ENCODE results near the gene PRKAR2A.
"Not testable (repeated sequence)": the region's sequence is repeated elsewhere in the genome, so short reads cannot be mapped to it uniquely, and the experiment has no call there.

Gene PRKAR2A

GRCh38 chr3:48835650-48836366 is 11.9 kb downstream of the PRKAR2A start:
- no peak for DNase-seq (ENCODE audit: low read depth)

DNA sequence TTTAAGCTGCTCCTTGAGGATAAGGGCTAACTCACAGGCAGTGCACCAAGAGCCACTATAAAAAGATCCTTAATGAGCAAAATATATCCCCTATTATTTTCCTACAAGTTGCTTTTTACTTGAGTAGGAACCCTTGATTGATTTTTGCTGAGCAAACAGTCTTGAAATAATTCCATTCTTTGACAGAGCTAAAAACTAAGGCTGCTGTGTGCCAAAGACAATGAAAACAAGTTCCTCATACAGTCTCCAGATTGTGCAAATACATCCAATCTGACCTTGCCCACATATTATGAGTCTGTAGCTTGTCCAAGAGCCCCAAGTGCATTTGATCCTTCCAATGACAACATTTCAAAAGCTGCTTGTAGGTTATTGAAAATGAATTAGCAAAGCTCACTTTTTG is 15.0 kb downstream of the PRKAR2A start:
- DNase-seq (ENCODE audit: low read depth), result no peak

GRCh38 chr3:48830715-48831114 is 17.0 kb downstream of the PRKAR2A start:
- no peak for DNase-seq (ENCODE audit: low read depth)

- not testable (repeated sequence) for DNase-seq (ENCODE audit: low read depth)
Observed at GRCh38 chr3:48829525-48829924, 18.1 kb downstream of the PRKAR2A start.

DNA sequence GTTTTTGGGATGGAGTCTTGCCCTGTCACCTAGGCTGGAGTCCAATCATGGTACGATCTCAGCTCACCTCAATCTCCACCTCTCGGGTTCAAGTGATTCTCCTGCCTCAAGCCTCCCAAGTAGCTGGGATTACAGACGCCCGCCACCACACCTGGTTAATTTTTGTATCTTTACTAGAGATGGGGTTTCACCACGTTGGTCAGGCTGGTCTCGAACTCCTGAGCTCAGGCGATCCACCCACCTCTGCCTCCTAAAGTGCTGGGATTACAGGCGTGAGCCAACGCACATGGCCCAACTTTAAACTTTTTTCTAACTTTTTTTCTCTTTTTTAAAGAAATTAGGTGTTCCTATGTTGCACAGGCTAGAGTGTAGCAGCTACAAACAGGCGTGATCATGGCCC is 19.8 kb downstream of the PRKAR2A start:
- not testable (repeated sequence) for DNase-seq (ENCODE audit: low read depth)

- DNase-seq (ENCODE audit: low read depth), result no peak
Observed at GRCh38 chr3:48826451-48826850, 21.2 kb downstream of the PRKAR2A start.

DNA sequence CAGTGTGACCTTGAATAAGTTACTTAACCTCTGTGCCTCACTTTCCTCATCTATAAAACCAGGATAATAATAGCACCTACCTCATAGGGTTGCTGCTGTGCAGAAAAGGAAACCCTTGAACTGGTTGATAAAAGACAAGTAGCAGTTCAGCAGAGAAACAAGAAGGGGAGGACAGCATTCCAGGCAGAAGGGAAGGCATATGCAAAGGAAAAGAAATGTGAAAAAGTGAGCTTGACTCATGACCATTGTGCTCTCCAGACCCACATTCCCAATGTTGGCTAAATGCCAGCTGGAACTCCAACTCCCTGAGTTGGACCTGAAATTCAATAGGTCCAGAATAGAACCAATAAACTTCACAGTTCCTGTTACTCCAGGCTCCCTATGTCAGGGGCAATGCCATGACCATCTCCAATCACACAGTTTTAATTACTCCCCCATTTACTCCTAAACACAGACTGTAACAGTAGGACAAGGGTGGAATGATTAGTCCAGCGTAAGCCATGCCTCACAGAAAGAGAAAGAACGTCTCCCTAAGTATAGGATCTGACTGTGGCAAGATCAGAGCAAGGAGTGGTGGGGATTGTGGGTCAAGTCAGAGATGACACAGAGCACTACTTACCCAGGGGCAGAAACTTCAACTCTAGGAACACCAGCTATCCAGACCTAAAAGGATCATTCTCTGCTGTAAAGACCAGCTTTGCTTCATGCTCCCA is 26.9 kb downstream of the PRKAR2A start:
- DNase-seq (ENCODE audit: low read depth), result no peak

- no peak for DNase-seq (ENCODE audit: low read depth)
Observed at GRCh38 chr3:48819234-48820221, 28.1 kb downstream of the PRKAR2A start.

DNA sequence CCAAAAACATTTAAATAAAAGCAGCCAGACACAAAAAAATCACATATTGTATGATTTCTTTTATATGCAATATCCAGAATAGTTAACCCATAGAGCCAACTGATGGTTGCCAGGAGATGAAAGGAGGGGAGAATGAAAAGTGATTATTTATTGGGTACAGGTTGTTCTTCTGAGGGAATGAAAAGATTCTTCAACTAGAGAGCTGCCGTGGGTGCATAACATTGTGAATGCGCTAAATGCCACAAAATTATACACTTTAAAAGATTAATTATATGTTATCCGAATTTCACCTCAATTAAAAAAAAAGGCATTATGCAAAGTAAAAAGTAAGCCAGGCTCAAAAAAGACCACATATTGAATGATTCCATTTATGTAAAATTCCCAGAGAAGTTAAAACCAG is 36.1 kb downstream of the PRKAR2A start:
- DNase-seq (ENCODE audit: low read depth), result no peak

GRCh38 chr3:48804930-48805329 is 42.7 kb downstream of the PRKAR2A start:
- no peak for DNase-seq (ENCODE audit: low read depth)

- DNase-seq (ENCODE audit: low read depth), result not testable (repeated sequence)
Observed at GRCh38 chr3:48800831-48801230, 46.8 kb downstream of the PRKAR2A start.

DNA sequence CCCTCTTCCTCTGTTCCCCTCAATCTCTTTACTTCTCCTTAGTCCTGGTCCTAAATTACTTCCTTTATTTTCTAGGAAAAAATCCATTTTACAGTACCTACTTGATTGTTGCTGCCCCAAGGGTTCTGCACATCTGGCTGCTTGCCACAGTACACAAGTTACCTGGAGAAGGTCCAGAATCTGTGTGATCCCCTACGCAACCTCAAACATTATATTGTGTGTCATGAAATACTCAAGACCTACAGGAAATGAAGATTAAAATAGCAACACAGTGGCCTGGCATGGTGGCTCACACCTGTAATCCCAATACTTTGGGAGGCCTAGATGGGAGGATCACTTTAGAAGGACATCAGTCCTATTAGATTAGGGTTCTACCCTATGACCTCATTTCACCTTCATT is 48.7 kb downstream of the PRKAR2A start:
- no peak for DNase-seq (ENCODE audit: low read depth)

- DNase-seq (ENCODE audit: low read depth), result no peak
Observed at GRCh38 chr3:48797626-48798025, 50.0 kb downstream of the PRKAR2A start.

GRCh38 chr3:48795997-48796732 is 51.5 kb downstream of the PRKAR2A start:
- no peak for DNase-seq (ENCODE audit: low read depth)

DNA sequence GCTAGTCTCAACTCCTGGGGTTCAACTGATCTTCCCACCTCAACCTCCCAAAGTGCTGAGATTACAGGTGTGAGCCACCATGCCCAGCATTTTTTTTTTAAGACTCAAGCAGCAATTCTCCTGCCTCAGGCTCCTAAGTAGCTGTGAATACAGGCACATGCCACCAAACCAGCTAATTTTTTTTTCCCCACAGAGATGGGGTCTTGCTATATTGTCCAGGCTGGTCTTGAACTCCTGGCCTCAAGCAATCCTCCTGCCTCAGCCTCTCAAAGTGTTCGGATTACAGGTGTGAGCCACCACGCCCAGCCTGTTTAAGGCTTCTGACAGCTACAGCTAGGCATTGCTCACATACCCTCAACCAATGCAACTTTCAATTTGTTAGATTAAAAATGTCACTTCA is 54.2 kb downstream of the PRKAR2A start:
- DNase-seq (ENCODE audit: low read depth), result not testable (repeated sequence)

DNA sequence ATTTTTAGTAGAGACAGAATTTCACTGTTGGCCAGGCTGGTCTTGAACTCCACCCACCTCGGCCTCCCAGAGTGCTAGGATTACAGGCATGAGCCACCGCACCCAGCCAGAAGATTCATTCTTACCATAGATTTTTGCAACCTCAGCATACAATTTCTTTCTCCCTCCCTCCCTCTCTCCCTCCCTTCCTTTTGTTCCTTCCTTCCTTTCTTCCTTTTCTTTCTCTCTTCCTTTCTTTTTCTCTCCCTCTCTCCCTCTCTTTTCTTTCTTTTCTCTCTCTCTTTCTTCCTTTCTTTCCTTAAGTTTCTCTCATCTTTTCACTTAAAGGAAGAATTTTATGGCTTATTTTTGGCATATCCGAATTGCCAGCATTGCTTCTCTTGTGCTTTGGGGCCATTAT is 58.0 kb downstream of the PRKAR2A start:
- DNase-seq (ENCODE audit: low read depth), result no peak

GRCh38 chr3:48788544-48789162 is 59.0 kb downstream of the PRKAR2A start:
- no peak for DNase-seq (ENCODE audit: low read depth)

- no peak for DNase-seq (ENCODE audit: low read depth)
Observed at GRCh38 chr3:48784426-48785120, 63.1 kb downstream of the PRKAR2A start.

GRCh38 chr3:48783304-48783703 is 64.4 kb downstream of the PRKAR2A start:
- DNase-seq (ENCODE audit: low read depth), result no peak

- DNase-seq (ENCODE audit: low read depth), result no peak
Observed at GRCh38 chr3:48782046-48782445, 65.6 kb downstream of the PRKAR2A start.

GRCh38 chr3:48778565-48778964 is 69.1 kb downstream of the PRKAR2A start:
- DNase-seq (ENCODE audit: low read depth), result not testable (repeated sequence)
